NB4 (cell line): ENCODE data around the gene GARIN5A.

Source experiments
- CTCF ChIP-seq: IDR thresholded peaks from one replicate; pipeline ENCODE4 v1.5.1; 2012; ENCODE audit warnings: low read depth, low read length
- POLR2A ChIP-seq: IDR thresholded peaks from 2 replicates; pipeline ENCODE4 v1.6.1; 2011; ENCODE audit warnings: mild to moderate bottlenecking; ENCODE audit not compliant: insufficient read length; ENCODE audit errors: extremely low read depth

GRCh38 chr19:50466706-50467039 lies 10.0 kb downstream of the GARIN5A start:
- TF ChIP-seq CTCF (no peak), POLR2A (no peak)
